PC-9 (cell line): ENCODE data around the gene MAST2.

Experiments
- EZH2 ChIP-seq: fragments of 200-600 bp; sonication (generic); IDR thresholded peaks from 2 replicates; pipeline ENCODE4 v1.8.0; 2017; ENCODE audit warnings: antibody characterized with exemption, low read depth
- TF ChIP-seq, protein P1 (sequence below): fragments of 200-600 bp; sonication (generic); conservative IDR thresholded peaks from 2 replicates; pipeline ENCODE4 v1.6.1; 2017; ENCODE audit warnings: mixed run types, antibody characterized with exemption, mild to moderate bottlenecking, moderate library complexity

DNA sequence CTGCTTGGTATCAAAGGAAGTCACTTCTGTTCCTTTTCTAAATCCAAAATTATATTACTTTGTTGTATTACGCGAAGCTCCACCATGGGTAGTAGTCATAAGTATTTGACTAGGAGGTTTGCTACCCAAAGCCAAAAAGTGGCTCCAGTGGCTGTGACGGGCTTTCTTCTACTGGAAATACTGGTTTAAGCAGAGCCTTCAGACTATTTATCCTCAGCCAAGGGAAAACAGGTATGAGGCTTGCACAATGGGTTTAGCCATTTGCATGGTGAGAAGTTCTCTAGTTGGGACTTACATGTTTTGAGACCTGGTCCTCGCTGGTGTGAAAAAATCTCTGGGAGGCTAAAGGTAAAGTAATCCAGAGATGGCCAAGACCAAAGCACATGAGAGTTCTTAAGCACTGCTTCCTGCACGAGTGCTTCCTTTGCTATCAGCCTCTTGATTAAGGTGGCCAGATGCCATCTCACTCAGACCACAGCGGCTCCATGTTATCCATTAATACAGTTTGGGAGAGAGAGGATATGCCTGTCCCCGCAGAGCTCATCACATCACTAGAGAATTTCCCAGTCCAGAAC lies 207.8 kb downstream of the MAST2 start:
- TF ChIP-seq, protein P1, sequence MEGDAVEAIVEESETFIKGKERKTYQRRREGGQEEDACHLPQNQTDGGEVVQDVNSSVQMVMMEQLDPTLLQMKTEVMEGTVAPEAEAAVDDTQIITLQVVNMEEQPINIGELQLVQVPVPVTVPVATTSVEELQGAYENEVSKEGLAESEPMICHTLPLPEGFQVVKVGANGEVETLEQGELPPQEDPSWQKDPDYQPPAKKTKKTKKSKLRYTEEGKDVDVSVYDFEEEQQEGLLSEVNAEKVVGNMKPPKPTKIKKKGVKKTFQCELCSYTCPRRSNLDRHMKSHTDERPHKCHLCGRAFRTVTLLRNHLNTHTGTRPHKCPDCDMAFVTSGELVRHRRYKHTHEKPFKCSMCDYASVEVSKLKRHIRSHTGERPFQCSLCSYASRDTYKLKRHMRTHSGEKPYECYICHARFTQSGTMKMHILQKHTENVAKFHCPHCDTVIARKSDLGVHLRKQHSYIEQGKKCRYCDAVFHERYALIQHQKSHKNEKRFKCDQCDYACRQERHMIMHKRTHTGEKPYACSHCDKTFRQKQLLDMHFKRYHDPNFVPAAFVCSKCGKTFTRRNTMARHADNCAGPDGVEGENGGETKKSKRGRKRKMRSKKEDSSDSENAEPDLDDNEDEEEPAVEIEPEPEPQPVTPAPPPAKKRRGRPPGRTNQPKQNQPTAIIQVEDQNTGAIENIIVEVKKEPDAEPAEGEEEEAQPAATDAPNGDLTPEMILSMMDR, result no peak
- TF ChIP-seq EZH2, result no peak
